Measurements from ENCODE around the gene RNF20. TPM values are rescaled to one million over a fixed set of nuclear protein-coding genes. Genes with fewer than 3 reads are reported as not detected.
"Not testable (repeated sequence)": the region's sequence is repeated elsewhere in the genome, so short reads cannot be mapped to it uniquely, and the experiment has no call there.

Gene RNF20
- polyA plus RNA-seq, 4 donors = 6.8 to 36.5 (median 13.6) TPM

- FAIRE-seq (no peak), DNase-seq (no peak)
- no peaks in the 10 kb centered on the region for H3K9me3 ChIP-seq (ENCODE audit: control insufficient read depth in 2 of 2, insufficient read depth in 1 of 2, low read depth in 1 of 2, low read length in 1 of 2)
- no peak overlapping the region for H3K4me3 ChIP-seq (ENCODE audit: low read depth in 1 of 3, low read length in 3 of 3)
- H3K4me1 ChIP-seq (ENCODE audit: control insufficient read depth in 3 of 3, insufficient read depth in 2 of 3, low read depth in 1 of 3, low read length in 2 of 3) = no peaks in the 10 kb centered on the region
- H3K27me3 ChIP-seq (ENCODE audit: control insufficient read depth in 3 of 3, insufficient read depth in 3 of 3, low read length in 3 of 3) = peaks cover 0 to 2% (median 0%) of the 10 kb centered on the region in 3 donors
- 78 to 84% (median 81%) methylated on average over 1 of the region's 1 CpG for WGBS, 3 donors
- no peaks in the 10 kb centered on the region for H3K36me3 ChIP-seq (ENCODE audit: control insufficient read depth in 3 of 3, insufficient read depth in 2 of 3, low read depth in 1 of 3, low read length in 3 of 3)
- H3K27ac ChIP-seq (ENCODE audit: low read depth in 1 of 3, low read length in 2 of 3) = no peak overlapping the region
Measured at GRCh38 chr9:101516655-101517054, 17.0 kb upstream of the RNF20 start.

GRCh38 chr9:101518489-101518888 lies 15.2 kb upstream of the RNF20 start:
- not testable (repeated sequence) for H3K27ac ChIP-seq (ENCODE audit: low read depth in 1 of 3, low read length in 2 of 3); H3K27me3 ChIP-seq (ENCODE audit: control insufficient read depth in 3 of 3, insufficient read depth in 3 of 3, low read length in 3 of 3); FAIRE-seq; H3K4me3 ChIP-seq (ENCODE audit: low read depth in 1 of 3, low read length in 3 of 3); H3K4me1 ChIP-seq (ENCODE audit: control insufficient read depth in 3 of 3, insufficient read depth in 2 of 3, low read depth in 1 of 3, low read length in 2 of 3); DNase-seq; H3K9me3 ChIP-seq (ENCODE audit: control insufficient read depth in 2 of 2, insufficient read depth in 1 of 2, low read depth in 1 of 2, low read length in 1 of 2); H3K36me3 ChIP-seq (ENCODE audit: control insufficient read depth in 3 of 3, insufficient read depth in 2 of 3, low read depth in 1 of 3, low read length in 3 of 3)
- WGBS, 3 donors = 95 to 100% (median 99%) methylated on average over 3 of the region's 3 CpGs

GRCh38 chr9:101524371-101524770 lies 9.3 kb upstream of the RNF20 start:
- Histone ChIP-seq H3K9me3 (ENCODE audit: control insufficient read depth in 2 of 2, insufficient read depth in 1 of 2, low read depth in 1 of 2, low read length in 1 of 2) (no peaks in the 10 kb centered on the region), H3K4me3 (ENCODE audit: low read depth in 1 of 3, low read length in 3 of 3) (no peak overlapping the region), H3K36me3 (ENCODE audit: control insufficient read depth in 3 of 3, insufficient read depth in 2 of 3, low read depth in 1 of 3, low read length in 3 of 3) (no peaks in the 10 kb centered on the region), H3K27me3 (ENCODE audit: control insufficient read depth in 3 of 3, insufficient read depth in 3 of 3, low read length in 3 of 3) (peaks cover 0 to 5% (median 0%) of the 10 kb centered on the region in 3 donors), H3K27ac (ENCODE audit: low read depth in 1 of 3, low read length in 2 of 3) (no peak overlapping the region), H3K4me1 (ENCODE audit: control insufficient read depth in 3 of 3, insufficient read depth in 2 of 3, low read depth in 1 of 3, low read length in 2 of 3) (no peaks in the 10 kb centered on the region)
- FAIRE-seq = no peak
- WGBS, 3 donors = 81 to 93% (median 86%) methylated on average over 6 of the region's 6 CpGs
- no peak for DNase-seq

GRCh38 chr9:101527066-101527465 lies 6.6 kb upstream of the RNF20 start:
- 70 to 79% (median 75%) methylated on average over 6 of the region's 6 CpGs for WGBS, 3 donors
- no peak for DNase-seq
- Histone ChIP-seq H3K4me1 (ENCODE audit: control insufficient read depth in 3 of 3, insufficient read depth in 2 of 3, low read depth in 1 of 3, low read length in 2 of 3) (no peaks in the 10 kb centered on the region), H3K9me3 (ENCODE audit: control insufficient read depth in 2 of 2, insufficient read depth in 1 of 2, low read depth in 1 of 2, low read length in 1 of 2) (no peaks in the 10 kb centered on the region), H3K27me3 (ENCODE audit: control insufficient read depth in 3 of 3, insufficient read depth in 3 of 3, low read length in 3 of 3) (peaks cover 0 to 5% (median 0%) of the 10 kb centered on the region in 3 donors), H3K4me3 (ENCODE audit: low read depth in 1 of 3, low read length in 3 of 3) (no peak overlapping the region), H3K36me3 (ENCODE audit: control insufficient read depth in 3 of 3, insufficient read depth in 2 of 3, low read depth in 1 of 3, low read length in 3 of 3) (no peaks in the 10 kb centered on the region), H3K27ac (ENCODE audit: low read depth in 1 of 3, low read length in 2 of 3) (no peak overlapping the region)
- no peak for FAIRE-seq

GRCh38 chr9:101528015-101528414 lies 5.6 kb upstream of the RNF20 start:
- H3K27ac ChIP-seq (ENCODE audit: low read depth in 1 of 3, low read length in 2 of 3) = no peak overlapping the region
- H3K27me3 ChIP-seq (ENCODE audit: control insufficient read depth in 3 of 3, insufficient read depth in 3 of 3, low read length in 3 of 3) = peaks cover 0 to 5% (median 0%) of the 10 kb centered on the region in 3 donors
- no peak overlapping the region for H3K4me3 ChIP-seq (ENCODE audit: low read depth in 1 of 3, low read length in 3 of 3)
- DNase-seq = no peak
- no peaks in the 10 kb centered on the region for H3K36me3 ChIP-seq (ENCODE audit: control insufficient read depth in 3 of 3, insufficient read depth in 2 of 3, low read depth in 1 of 3, low read length in 3 of 3)
- H3K9me3 ChIP-seq (ENCODE audit: control insufficient read depth in 2 of 2, insufficient read depth in 1 of 2, low read depth in 1 of 2, low read length in 1 of 2) = no peaks in the 10 kb centered on the region
- no peaks in the 10 kb centered on the region for H3K4me1 ChIP-seq (ENCODE audit: control insufficient read depth in 3 of 3, insufficient read depth in 2 of 3, low read depth in 1 of 3, low read length in 2 of 3)
- FAIRE-seq = no peak

GRCh38 chr9:101530076-101530711 lies 3.5 kb upstream of the RNF20 start:
- Histone ChIP-seq H3K4me1 (ENCODE audit: control insufficient read depth in 3 of 3, insufficient read depth in 2 of 3, low read depth in 1 of 3, low read length in 2 of 3) (peaks cover 0 to 4% (median 3%) of the 10 kb centered on the region in 3 donors), H3K9me3 (ENCODE audit: control insufficient read depth in 2 of 2, insufficient read depth in 1 of 2, low read depth in 1 of 2, low read length in 1 of 2) (no peaks in the 10 kb centered on the region), H3K27ac (ENCODE audit: low read depth in 1 of 3, low read length in 2 of 3) (no peak overlapping the region), H3K4me3 (ENCODE audit: low read depth in 1 of 3, low read length in 3 of 3) (no peak overlapping the region), H3K27me3 (ENCODE audit: control insufficient read depth in 3 of 3, insufficient read depth in 3 of 3, low read length in 3 of 3) (no peaks in the 10 kb centered on the region), H3K36me3 (ENCODE audit: control insufficient read depth in 3 of 3, insufficient read depth in 2 of 3, low read depth in 1 of 3, low read length in 3 of 3) (no peaks in the 10 kb centered on the region)
- 17 to 19% (median 18%) methylated on average over 6 of the region's 6 CpGs for WGBS, 3 donors
- DNase-seq = peak; percentile 79 to 81
- peak; percentile 83 for FAIRE-seq

- no peak overlapping the region for H3K27ac ChIP-seq (ENCODE audit: low read depth in 1 of 3, low read length in 2 of 3)
- H3K4me1 ChIP-seq (ENCODE audit: control insufficient read depth in 3 of 3, insufficient read depth in 2 of 3, low read depth in 1 of 3, low read length in 2 of 3) = peaks cover 0 to 4% (median 3%) of the 10 kb centered on the region in 3 donors
- no peak for FAIRE-seq
- H3K9me3 ChIP-seq (ENCODE audit: control insufficient read depth in 2 of 2, insufficient read depth in 1 of 2, low read depth in 1 of 2, low read length in 1 of 2) = no peaks in the 10 kb centered on the region
- no peaks in the 10 kb centered on the region for H3K27me3 ChIP-seq (ENCODE audit: control insufficient read depth in 3 of 3, insufficient read depth in 3 of 3, low read length in 3 of 3)
- H3K4me3 ChIP-seq (ENCODE audit: low read depth in 1 of 3, low read length in 3 of 3) = no peak overlapping the region
- DNase-seq = no peak
- peaks cover 4 to 15% (median 12%) of the 10 kb centered on the region in 3 donors for H3K36me3 ChIP-seq (ENCODE audit: control insufficient read depth in 3 of 3, insufficient read depth in 2 of 3, low read depth in 1 of 3, low read length in 3 of 3)
Measured at GRCh38 chr9:101536351-101536750, 2.7 kb downstream of the RNF20 start.

- Histone ChIP-seq H3K36me3 (ENCODE audit: control insufficient read depth in 3 of 3, insufficient read depth in 2 of 3, low read depth in 1 of 3, low read length in 3 of 3) (peaks cover 4 to 15% (median 12%) of the 10 kb centered on the region in 3 donors), H3K9me3 (ENCODE audit: control insufficient read depth in 2 of 2, insufficient read depth in 1 of 2, low read depth in 1 of 2, low read length in 1 of 2) (no peaks in the 10 kb centered on the region), H3K27ac (ENCODE audit: low read depth in 1 of 3, low read length in 2 of 3) (no peak overlapping the region), H3K4me1 (ENCODE audit: control insufficient read depth in 3 of 3, insufficient read depth in 2 of 3, low read depth in 1 of 3, low read length in 2 of 3) (peaks cover 0 to 4% (median 3%) of the 10 kb centered on the region in 3 donors), H3K4me3 (ENCODE audit: low read depth in 1 of 3, low read length in 3 of 3) (no peak overlapping the region), H3K27me3 (ENCODE audit: control insufficient read depth in 3 of 3, insufficient read depth in 3 of 3, low read length in 3 of 3) (no peaks in the 10 kb centered on the region)
- DNase-seq = peak in 1 of 2 donors; percentile 51
- 92 to 98% (median 97%) methylated on average over 2 of the region's 2 CpGs for WGBS, 3 donors
- FAIRE-seq = no peak
Measured at GRCh38 chr9:101536938-101537337, 3.3 kb downstream of the RNF20 start.

GRCh38 chr9:101540069-101540468 lies 6.4 kb downstream of the RNF20 start:
- H3K4me1 ChIP-seq (ENCODE audit: control insufficient read depth in 3 of 3, insufficient read depth in 2 of 3, low read depth in 1 of 3, low read length in 2 of 3) = no peaks in the 10 kb centered on the region
- no peak overlapping the region for H3K4me3 ChIP-seq (ENCODE audit: low read depth in 1 of 3, low read length in 3 of 3)
- no peak overlapping the region for H3K27ac ChIP-seq (ENCODE audit: low read depth in 1 of 3, low read length in 2 of 3)
- peaks cover 4 to 23% (median 17%) of the 10 kb centered on the region in 3 donors for H3K36me3 ChIP-seq (ENCODE audit: control insufficient read depth in 3 of 3, insufficient read depth in 2 of 3, low read depth in 1 of 3, low read length in 3 of 3)
- no peaks in the 10 kb centered on the region for H3K27me3 ChIP-seq (ENCODE audit: control insufficient read depth in 3 of 3, insufficient read depth in 3 of 3, low read length in 3 of 3)
- WGBS, 3 donors = 95 to 96% (median 96%) methylated on average over 8 of the region's 8 CpGs
- no peaks in the 10 kb centered on the region for H3K9me3 ChIP-seq (ENCODE audit: control insufficient read depth in 2 of 2, insufficient read depth in 1 of 2, low read depth in 1 of 2, low read length in 1 of 2)
- FAIRE-seq = no peak
- no peak for DNase-seq

All from small intestine (tissue), 7 donors.